Measurements from ENCODE around the gene SLC15A4. TPM values are rescaled to one million over a fixed set of nuclear protein-coding genes. Genes with fewer than 3 reads are reported as not detected.

SLC15A4 gene
- total RNA-seq, 4 donors from 2014 or later = 41.3 to 55.1 (median 43.6) TPM

DNA sequence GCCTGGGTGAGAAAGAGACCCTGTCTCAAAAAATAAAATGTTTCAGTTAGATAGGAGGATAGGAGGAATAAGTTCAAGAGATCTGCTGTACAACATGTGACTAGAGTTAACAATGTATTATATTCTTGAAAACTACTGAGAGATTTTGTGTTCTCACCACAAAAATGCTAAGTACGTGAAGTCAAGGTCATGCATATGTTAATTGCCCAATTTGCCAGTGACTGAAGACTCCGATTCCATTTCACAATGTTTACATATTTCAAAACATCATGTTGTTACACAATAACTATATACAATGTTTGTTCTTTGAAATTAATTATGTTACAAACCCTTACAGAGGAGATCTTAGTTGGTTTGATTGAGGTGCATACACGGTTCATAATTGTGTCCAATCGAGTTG lies 52.1 kb downstream of the SLC15A4 start:
- TF ChIP-seq POLR2A (IDR thresholded peaks at IDR 0.05) (no peak), CTCF (IDR thresholded peaks at IDR 0.05) (no peak)
- no peak for DNase-seq (ENCODE audit: low spot score in 2 of 2)
- intact Hi-C loops (cut with DNase I; ENCODE audit: low total_unique reads) = no loop called here
- H3K4me3 ChIP-seq (ENCODE audit: low read depth, poor library complexity, severe bottlenecking) = no peak overlapping the region
- 62 to 70% methylated on average over 4 of the region's 4 CpGs for WGBS, 2 donors

- no peak for DNase-seq (ENCODE audit: low spot score in 2 of 2)
- intact Hi-C loops (cut with DNase I; ENCODE audit: low total_unique reads) = no loop called here
- TF ChIP-seq CTCF (IDR thresholded peaks at IDR 0.05) (no peak), POLR2A (IDR thresholded peaks at IDR 0.05) (no peak)
- no peak overlapping the region for H3K4me3 ChIP-seq (ENCODE audit: low read depth, poor library complexity, severe bottlenecking)
- WGBS, 2 donors = 42 to 47% methylated on average over 9 of the region's 9 CpGs
Observed at GRCh38 chr12:128767518-128767917, 56.2 kb downstream of the SLC15A4 start.

DNA sequence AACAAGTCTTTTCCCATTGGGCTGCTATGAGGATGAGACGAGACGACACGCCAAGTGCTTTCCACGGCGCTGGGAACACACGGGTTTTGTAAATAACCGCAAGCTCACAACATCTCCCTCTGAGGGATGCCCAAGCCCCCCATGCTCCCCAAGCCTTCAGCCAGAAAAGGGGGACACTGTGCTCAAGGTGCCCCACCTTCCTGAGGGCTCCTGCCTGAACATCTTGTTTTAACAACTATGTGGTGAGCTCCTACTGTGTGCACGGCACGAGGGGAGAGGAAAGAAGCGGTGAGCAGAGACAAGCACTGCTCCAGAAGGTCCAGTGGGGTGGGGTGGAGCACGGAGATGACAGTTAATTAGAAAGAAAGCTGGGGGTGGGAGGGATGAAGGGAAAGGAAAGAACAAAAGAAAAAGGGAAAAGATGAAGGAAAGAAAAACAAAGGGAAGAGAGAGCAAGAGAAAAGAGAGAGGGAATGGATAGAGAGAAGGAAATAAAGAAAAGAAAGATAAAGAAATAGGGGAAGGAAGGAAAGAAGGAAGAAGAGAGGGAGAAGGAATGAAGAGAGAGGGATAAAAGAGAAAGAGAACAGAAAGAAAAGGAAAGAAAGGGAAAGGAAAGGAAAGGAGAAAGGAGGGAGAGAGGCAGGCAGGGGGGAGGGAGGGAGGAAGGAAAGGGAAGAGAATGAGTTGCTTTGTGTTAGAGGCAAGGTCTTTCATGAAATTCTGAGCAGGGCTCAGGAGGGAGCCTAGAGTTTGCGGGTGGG lies 56.8 kb downstream of the SLC15A4 start:
- no peak overlapping the region for H3K4me3 ChIP-seq (ENCODE audit: low read depth, poor library complexity, severe bottlenecking)
- intact Hi-C loops (cut with DNase I; ENCODE audit: low total_unique reads) = no loop called here
- WGBS, 2 donors = 66 to 70% methylated on average over 12 of the region's 12 CpGs
- DNase-seq (ENCODE audit: low spot score in 2 of 2) = no peak
- TF ChIP-seq CTCF (IDR thresholded peaks at IDR 0.05) (no peak), POLR2A (IDR thresholded peaks at IDR 0.05) (no peak)

DNA sequence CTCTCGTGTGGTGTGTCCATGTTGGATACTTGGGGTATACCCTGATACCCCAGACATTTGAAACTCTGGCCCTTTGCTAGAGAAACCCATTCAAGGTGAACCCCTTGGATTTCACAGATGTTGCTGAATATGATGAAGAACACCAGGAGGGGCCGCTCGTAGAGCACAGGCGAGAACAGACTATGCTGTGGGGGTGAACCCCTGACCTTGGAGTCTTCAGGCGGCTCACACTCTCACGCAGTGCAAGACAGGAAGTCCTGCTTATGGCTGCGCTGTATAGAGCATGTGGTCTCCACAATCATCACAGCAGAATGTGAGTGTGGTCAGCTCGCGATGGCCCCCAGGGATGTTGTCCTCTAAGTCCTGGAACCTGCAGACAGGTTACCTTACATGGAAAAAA lies 60.4 kb downstream of the SLC15A4 start:
- no peak overlapping the region for H3K4me3 ChIP-seq (ENCODE audit: low read depth, poor library complexity, severe bottlenecking)
- 80 to 82% methylated on average over 9 of the region's 9 CpGs for WGBS, 2 donors
- TF ChIP-seq CTCF (IDR thresholded peaks at IDR 0.05) (no peak), POLR2A (IDR thresholded peaks at IDR 0.05) (no peak)
- DNase-seq (ENCODE audit: low spot score in 2 of 2) = no peak
- intact Hi-C loops (cut with DNase I; ENCODE audit: low total_unique reads) = no loop called here

- no peak for DNase-seq (ENCODE audit: low spot score in 2 of 2)
- no peak overlapping the region for H3K4me3 ChIP-seq (ENCODE audit: low read depth, poor library complexity, severe bottlenecking)
- TF ChIP-seq POLR2A (IDR thresholded peaks at IDR 0.05) (no peak), CTCF (IDR thresholded peaks at IDR 0.05) (no peak)
- WGBS, 2 donors = 36 to 39% methylated on average over 4 of the region's 4 CpGs
- intact Hi-C loops (cut with DNase I; ENCODE audit: low total_unique reads) = no loop called here
Observed at GRCh38 chr12:128761379-128761790, 62.4 kb downstream of the SLC15A4 start.

DNA sequence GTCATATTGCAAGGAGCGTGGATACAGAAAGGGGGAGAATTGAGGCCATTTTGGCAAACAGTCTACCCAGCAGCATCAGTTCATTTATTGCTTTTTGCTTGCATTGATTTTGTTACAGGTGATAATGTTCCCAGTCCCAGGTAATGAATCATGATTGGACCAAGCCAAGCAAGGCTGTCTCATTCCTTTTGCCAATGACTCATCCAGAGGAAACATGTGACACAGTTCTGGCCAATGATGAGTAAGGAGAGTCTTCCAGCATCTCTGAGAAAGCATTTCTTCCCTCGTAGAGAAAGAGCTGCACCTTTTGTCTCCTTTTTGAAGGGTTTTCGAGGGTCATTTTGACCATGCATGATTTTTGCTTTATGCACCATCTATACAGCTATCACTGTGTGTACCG lies 68.2 kb downstream of the SLC15A4 start:
- 76 to 77% methylated on average over 4 of the region's 4 CpGs for WGBS, 2 donors
- TF ChIP-seq CTCF (IDR thresholded peaks at IDR 0.05) (no peak), POLR2A (IDR thresholded peaks at IDR 0.05) (no peak)
- H3K4me3 ChIP-seq (ENCODE audit: low read depth, poor library complexity, severe bottlenecking) = no peak overlapping the region
- no peak for DNase-seq (ENCODE audit: low spot score in 2 of 2)
- intact Hi-C loops (cut with DNase I; ENCODE audit: low total_unique reads) = no loop called here
